Stimulated activated CD8-positive, alpha-beta memory T cell treated with anti-CD3 and anti-CD28 coated beads, Interleukin-12 subunit alpha, Interleukin-12 subunit beta, amount 100 ng/mL, for 4 hours (primary cell): ENCODE measurements around the gene AHCY.
A peak's percentile ranks its signal among the peaks of the same experiment; 100 is the strongest.
"Not testable (repeated sequence)": the region's sequence is repeated elsewhere in the genome, so short reads cannot be mapped to it uniquely, and the experiment has no call there.

Experiments
- DNase-seq: peaks from one replicate; pipeline ENCODE4 v3.0.0-alpha.2; 2020; ENCODE audit warnings: low read depth

The AHCY gene

DNA sequence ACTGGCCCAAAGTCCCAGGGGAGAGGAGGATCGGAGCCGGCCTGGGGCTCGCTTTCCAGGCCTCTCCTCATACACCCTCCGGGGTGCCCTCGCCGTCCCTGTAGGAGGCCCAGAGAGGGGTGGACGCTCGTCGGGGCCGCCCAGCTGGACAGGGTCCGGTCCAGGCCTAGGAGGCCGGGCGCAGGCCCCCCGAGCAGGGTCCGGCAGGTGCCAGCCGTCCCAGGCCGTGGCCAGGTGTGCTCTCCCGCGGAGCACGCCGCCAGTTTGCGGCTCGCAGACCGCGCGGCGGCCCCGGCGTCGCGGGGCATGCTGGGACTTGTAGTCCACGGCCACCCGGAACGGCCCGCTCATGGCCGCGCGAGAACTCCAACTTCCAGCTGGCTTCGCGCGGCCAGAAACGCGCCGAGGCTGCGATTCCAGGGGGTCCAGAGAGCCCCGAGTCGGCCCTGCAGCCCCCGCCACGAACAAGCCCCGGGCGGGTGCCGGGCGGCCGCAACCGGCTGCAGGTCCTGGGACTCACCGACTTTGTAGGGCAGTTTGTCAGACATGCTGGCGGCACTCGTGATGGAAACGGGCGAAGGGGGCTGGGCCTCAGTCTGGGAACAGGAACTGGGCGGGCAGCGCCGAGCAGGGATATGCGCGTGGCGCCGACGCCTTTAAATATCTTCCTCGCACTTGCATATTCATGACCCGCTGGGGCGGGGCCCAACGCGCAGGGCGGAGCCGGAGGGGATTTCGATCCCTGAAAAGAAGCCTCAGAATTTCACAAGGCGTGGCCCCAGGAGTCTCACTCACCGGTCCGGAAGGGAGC lies at the start of gene AHCY:
TSS of gene AHCY (minus strand) at position 633 of the 811 bp plus-strand sequence. CDS start at position 548, 85 bp downstream.
- peak; percentile 87 for DNase-seq

DNA sequence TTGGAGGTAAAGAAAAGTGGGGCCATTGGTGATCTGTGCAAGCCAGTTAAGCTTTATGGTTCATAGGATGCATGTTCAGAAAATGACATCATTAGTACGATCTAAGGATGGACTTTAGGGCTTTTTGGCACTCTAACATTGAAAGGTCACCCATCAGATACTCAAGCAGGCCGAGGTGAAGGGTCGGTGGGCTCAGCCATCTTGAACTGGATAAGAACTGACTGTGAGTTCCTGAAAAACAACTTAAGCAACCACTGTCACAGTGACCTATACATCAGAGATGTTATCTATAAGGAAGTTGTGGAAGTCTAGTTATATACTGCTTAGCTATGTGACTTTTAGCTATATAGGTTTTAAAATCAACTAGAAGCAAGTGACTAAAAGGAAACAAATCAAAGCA lies 46.9 kb upstream of the AHCY start:
- no peak for DNase-seq

GRCh38 chr20:34347571-34347970 lies 44.4 kb upstream of the AHCY start:
- DNase-seq: no peak

DNA sequence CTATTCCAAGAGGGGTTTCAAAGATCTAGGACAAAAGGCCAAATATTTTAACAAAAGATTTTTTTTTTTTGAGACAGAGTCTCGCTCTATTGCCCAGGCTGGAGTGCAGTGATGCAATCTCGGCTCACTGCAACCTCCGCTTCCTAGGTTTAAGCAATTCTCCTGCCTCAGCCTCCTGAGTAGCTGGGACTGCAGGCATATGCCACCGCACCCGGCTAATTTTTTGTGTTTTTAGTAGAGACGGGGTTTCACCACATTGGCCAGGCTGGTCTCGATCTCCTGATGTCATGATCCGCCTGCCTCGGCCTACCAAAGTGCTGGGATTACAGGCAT lies 43.3 kb upstream of the AHCY start:
- DNase-seq: not testable (repeated sequence)

DNA sequence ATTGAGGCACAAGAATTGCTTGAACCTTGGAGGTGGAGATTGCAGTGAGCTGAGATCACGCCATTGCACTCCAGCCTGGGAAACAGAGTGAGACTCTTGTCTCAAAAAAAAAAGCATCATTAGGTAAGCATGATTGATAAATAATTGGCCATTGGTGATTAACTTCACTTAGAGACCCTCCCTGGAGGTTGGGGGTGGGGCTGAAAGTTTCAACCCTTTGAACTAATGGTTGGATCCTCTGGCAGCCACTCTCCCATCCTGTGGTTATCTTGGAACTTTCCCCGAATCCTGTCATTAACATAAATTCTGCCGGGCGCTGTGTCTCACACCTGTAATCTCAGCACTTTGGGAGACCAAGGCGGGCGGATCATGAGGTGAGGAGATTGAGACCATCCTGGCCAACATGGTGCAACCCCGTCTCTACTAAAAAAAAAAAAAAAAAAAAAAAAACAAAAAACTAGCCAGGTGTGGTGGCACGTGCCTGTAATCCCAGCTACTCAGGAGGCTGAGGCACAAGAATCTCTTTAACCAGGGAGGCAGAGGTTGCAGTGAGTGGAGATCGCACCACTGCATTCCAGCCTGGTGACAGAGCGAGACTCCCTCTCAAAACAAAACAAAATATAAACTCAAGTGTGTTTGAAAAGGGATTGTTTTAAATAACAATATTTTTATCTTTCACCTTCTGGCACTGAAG lies 42.8 kb upstream of the AHCY start:
- not testable (repeated sequence) for DNase-seq

- no peak for DNase-seq
Measured at GRCh38 chr20:34345402-34345736, 42.2 kb upstream of the AHCY start.

GRCh38 chr20:34344238-34344637 lies 41.1 kb upstream of the AHCY start:
- no peak for DNase-seq

GRCh38 chr20:34343458-34344211 lies 40.5 kb upstream of the AHCY start:
- DNase-seq: no peak

DNA sequence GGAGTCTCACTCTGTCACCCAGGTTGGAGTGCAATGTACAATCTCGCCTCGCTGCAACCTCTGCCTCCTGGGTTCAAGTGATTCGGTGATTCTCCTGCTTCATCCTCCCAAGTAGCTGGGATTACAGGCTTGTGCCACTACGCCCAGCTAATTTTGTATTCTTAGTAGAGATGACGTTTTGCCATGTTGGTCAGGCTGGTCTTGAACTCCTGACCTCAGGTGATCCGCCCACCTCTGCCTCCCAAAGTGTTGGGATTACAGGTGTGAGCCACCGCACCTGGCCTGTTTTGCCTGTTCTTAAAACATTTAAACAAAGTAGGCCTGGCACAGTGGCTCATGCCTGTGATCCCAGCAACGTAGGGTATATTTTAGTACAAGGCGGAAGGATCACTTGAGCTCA lies 38.0 kb upstream of the AHCY start:
- DNase-seq: not testable (repeated sequence)

GRCh38 chr20:34340726-34341125 lies 37.6 kb upstream of the AHCY start:
- DNase-seq: not testable (repeated sequence)

GRCh38 chr20:34337982-34338726 lies 35.0 kb upstream of the AHCY start:
- DNase-seq: no peak

DNA sequence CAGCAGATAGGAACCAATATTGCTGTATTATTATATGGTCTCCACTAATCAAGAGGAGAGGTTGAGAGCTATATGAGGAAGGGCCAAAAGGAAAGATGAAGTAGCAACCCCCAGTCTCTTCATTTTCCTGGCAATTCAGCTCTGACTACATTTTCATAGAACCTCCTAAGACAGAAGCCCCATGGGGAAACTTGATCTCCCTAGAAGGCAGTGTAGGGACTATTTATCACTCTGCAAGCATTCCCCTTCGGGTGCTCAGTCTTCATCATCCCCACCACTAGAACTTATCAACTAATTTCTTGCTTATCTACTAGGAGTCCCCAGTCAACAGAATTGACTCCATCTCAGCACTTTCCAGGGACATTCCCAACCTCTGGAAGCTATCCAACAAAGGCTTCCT lies 34.4 kb upstream of the AHCY start:
- no peak for DNase-seq

DNA sequence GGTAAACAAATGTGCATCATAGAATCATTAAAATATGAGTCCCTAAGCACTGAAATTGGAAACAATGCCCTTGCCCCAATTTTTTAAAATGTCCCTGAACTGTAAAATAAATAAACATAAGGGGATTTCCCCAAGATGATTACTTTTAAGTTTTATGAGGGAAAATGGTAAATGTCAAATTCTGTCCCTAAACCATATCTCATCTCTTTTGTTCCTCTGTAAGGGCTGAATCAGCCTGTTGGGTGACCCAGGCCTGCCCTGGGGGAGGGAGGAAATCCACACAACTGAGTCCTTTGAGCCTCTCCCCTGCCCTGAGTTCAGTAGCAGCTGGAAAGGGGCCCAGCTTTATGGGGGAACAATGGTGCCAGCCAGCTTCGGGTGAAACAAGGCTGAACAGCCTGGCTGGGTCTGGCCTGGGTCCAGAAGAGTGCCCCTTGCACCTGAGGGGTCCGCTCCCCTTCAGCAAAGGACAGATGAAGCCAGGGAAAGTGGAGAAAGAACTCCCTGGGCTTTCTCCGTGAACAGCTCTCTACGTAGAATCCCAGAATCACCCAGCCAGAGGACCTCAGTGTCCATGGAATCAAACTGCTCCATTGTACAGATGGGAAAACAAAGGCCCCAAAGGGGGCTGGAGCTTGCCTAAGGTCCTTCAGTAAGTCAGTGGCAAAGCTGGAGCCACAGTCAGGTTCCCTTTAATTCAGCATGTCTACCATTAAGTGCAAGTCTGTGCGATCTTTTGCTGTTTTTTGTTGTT lies 31.7 kb upstream of the AHCY start:
- no peak for DNase-seq

- DNase-seq: no peak
Measured at GRCh38 chr20:34333786-34334185, 30.6 kb upstream of the AHCY start.

- DNase-seq: no peak
Measured at GRCh38 chr20:34332262-34332920, 29.2 kb upstream of the AHCY start.

- no peak for DNase-seq
Measured at GRCh38 chr20:34331838-34332237, 28.7 kb upstream of the AHCY start.

GRCh38 chr20:34330861-34331544 lies 27.8 kb upstream of the AHCY start:
- not testable (repeated sequence) for DNase-seq

DNA sequence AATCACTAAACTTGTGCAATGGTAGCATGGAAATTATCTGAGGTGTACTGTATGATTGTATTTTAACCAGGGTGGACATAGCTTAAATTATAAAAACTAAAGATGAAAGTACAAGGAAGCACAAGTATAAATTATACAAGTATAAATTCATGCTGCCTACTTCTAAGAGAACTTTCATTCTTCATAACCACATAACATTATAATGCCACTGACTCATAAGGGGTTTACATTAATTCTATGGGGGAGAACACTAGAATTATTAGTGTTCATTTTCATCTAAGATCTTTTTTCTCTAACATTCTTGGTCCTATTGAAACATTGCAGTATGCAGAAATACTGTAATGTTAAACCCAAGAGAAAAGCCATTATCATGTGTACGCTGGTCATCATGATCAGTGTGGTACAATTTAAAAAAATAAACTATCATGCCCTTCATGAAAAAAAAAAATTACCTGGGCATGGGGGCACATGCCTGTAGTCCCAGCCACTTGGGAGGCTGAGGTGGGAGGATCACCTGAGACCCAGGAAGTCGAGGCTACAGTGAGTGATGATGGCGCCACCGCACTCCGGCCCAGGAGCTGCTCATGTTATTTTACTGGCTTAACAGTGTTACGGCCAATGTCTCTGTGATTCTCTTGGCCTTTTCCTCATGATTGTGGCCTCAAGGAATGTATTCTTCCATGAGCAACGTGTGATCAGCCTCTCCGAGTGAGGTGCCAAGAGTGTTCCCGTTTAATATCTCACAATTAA lies 25.9 kb upstream of the AHCY start:
- no peak for DNase-seq

- DNase-seq: not testable (repeated sequence)
Measured at GRCh38 chr20:34328207-34328606, 25.1 kb upstream of the AHCY start.

DNA sequence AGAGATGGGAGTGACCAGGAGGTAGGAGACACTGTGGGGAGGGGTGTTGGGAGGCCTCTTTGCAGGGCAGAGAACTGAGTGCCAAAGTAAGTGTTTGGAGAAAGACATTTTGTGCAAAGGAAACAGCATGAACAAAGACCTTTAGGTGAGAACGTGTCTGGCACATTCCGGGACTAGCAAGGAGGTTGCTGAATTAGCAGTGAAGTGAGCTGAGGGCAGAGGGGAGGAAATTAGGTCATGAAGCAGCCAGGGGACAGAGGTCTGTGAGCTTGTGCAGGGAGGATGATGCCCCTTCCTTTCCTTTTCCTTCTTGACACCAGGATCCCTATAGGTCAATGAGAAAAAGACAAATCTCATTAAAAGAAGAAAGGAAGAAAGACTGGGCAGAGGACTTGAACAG lies 21.4 kb upstream of the AHCY start:
- no peak for DNase-seq
